PC-3 (cell line): ENCODE measurements around the gene PRSS35.

ENCODE experiments used
- EZH2 ChIP-seq: fragments of 300-600 bp; sonication (generic); IDR thresholded peaks from one replicate; pipeline ENCODE4 v1.6.1; 2017; ENCODE audit warnings: antibody characterized with exemption, mild to moderate bottlenecking, low read length; ENCODE audit not compliant: unreplicated experiment
- TF ChIP-seq, protein P1 (sequence below): fragments of 300-600 bp; sonication (generic); conservative IDR thresholded peaks from 2 replicates; pipeline ENCODE4 v1.5.1; 2017; ENCODE audit warnings: antibody characterized with exemption, low read depth, mild to moderate bottlenecking, low read length

DNA sequence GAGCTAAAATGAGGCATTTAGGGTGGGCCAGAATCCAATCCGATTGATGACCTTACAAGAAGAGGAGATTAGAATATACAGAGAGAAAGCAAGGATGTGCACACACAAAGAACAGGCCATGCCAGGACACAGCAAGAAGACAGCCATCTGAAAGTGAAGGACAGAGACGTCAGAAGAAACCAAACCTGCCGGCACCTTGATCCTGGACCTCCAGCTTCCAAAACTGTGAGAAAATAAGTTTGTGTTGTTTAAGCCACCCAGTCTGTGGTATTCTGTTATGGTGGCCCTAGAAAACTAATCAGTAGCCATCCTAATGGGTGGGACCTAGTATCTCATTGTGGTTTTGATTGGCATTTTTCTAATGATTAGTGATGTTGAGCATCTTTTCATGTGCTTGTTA lies 41.7 kb upstream of the PRSS35 start:
- no peak for TF ChIP-seq EZH2
- TF ChIP-seq, protein P1, sequence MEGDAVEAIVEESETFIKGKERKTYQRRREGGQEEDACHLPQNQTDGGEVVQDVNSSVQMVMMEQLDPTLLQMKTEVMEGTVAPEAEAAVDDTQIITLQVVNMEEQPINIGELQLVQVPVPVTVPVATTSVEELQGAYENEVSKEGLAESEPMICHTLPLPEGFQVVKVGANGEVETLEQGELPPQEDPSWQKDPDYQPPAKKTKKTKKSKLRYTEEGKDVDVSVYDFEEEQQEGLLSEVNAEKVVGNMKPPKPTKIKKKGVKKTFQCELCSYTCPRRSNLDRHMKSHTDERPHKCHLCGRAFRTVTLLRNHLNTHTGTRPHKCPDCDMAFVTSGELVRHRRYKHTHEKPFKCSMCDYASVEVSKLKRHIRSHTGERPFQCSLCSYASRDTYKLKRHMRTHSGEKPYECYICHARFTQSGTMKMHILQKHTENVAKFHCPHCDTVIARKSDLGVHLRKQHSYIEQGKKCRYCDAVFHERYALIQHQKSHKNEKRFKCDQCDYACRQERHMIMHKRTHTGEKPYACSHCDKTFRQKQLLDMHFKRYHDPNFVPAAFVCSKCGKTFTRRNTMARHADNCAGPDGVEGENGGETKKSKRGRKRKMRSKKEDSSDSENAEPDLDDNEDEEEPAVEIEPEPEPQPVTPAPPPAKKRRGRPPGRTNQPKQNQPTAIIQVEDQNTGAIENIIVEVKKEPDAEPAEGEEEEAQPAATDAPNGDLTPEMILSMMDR: no peak
